ENCODE data around the gene TCHHL1. TPM values are rescaled to one million over a fixed set of nuclear protein-coding genes. Genes with fewer than 3 reads are reported as not detected.

The TCHHL1 gene
- total RNA-seq, 1 donor from 2014 or later, result not detected

GRCh38 chr1:152035539-152036266 lies 53.2 kb downstream of the TCHHL1 start:
- intact Hi-C loops (cut with DNase I), result no loop called here
- peaks cover 27% of the 10 kb centered on the region for H3K4me1 ChIP-seq
- H3K4me3 ChIP-seq, result peak overlapping the region; percentile 85 to 90
- H3K27ac ChIP-seq, result peak overlapping the region; percentile 95
- no peak for TF ChIP-seq POLR2A (IDR thresholded peaks at IDR 0.05)
- TF ChIP-seq POLR2AphosphoS5 (IDR thresholded peaks at IDR 0.05; ENCODE audit: insufficient read depth in 1 of 2, low read depth in 1 of 2), result no peak
- TF ChIP-seq CTCF (IDR thresholded peaks at IDR 0.05), result no peak
- DNase-seq (ENCODE audit: extremely low spot score in 2 of 2), result no peak
- H3K9me3 ChIP-seq, result no peaks in the 10 kb centered on the region
- H3K36me3 ChIP-seq, result peaks cover 0 to 32% of the 10 kb centered on the region in 2 donors
- no peaks in the 10 kb centered on the region for H3K27me3 ChIP-seq

GRCh38 chr1:152034654-152035538 lies 54.0 kb downstream of the TCHHL1 start:
- Histone ChIP-seq H3K27me3 (no peaks in the 10 kb centered on the region), H3K4me3 (peak overlapping the region; percentile 85 to 90), H3K36me3 (peaks cover 0 to 33% of the 10 kb centered on the region in 2 donors), H3K27ac (peak overlapping the region; percentile 95), H3K9me3 (no peaks in the 10 kb centered on the region), H3K4me1 (peaks cover 27% of the 10 kb centered on the region)
- DNase-seq (ENCODE audit: extremely low spot score in 2 of 2), result no peak
- peak; percentile 47 to 70 (median 70) for TF ChIP-seq CTCF (IDR thresholded peaks at IDR 0.05)
- no peak for TF ChIP-seq POLR2AphosphoS5 (IDR thresholded peaks at IDR 0.05; ENCODE audit: insufficient read depth in 1 of 2, low read depth in 1 of 2)
- TF ChIP-seq POLR2A (IDR thresholded peaks at IDR 0.05), result no peak
- intact Hi-C loops (cut with DNase I), result no loop called here

GRCh38 chr1:152034324-152034653 lies 54.6 kb downstream of the TCHHL1 start:
- H3K9me3 ChIP-seq, result no peaks in the 10 kb centered on the region
- DNase-seq (ENCODE audit: extremely low spot score in 2 of 2), result no peak
- H3K36me3 ChIP-seq, result peaks cover 0 to 33% of the 10 kb centered on the region in 2 donors
- H3K27ac ChIP-seq, result peak overlapping the region; percentile 95
- H3K4me1 ChIP-seq, result peaks cover 27% of the 10 kb centered on the region
- no peak for TF ChIP-seq POLR2A (IDR thresholded peaks at IDR 0.05)
- TF ChIP-seq POLR2AphosphoS5 (IDR thresholded peaks at IDR 0.05; ENCODE audit: insufficient read depth in 1 of 2, low read depth in 1 of 2), result no peak
- TF ChIP-seq CTCF (IDR thresholded peaks at IDR 0.05), result no peak
- intact Hi-C loops (cut with DNase I), result no loop called here
- H3K27me3 ChIP-seq, result no peaks in the 10 kb centered on the region
- H3K4me3 ChIP-seq, result peak overlapping the region; percentile 85 to 90

Small RNAs within 50 kb of the gene (small RNA-seq; reads per million reads assigned to genes)
- gene SPTLC1P4, result not detected

Other genes with a start within 250 kb of the TCHHL1 start
- gene C2CD4D, start 249.2 kb downstream of the TCHHL1 start, total RNA-seq, result not detected
- gene THEM5, start 235.4 kb downstream of the TCHHL1 start, total RNA-seq, result 0.98 TPM
- gene THEM4, start 179.6 kb downstream of the TCHHL1 start, total RNA-seq, result 26.8 TPM
- gene S100A10, start 95.2 kb downstream of the TCHHL1 start, total RNA-seq, result 176 TPM
- 559 TPM for gene S100A11, start 52.1 kb downstream of the TCHHL1 start, total RNA-seq
- 0.25 TPM for gene TCHH, start 26.4 kb upstream of the TCHHL1 start, total RNA-seq
- 0.25 TPM for gene RPTN, start 70.2 kb upstream of the TCHHL1 start, total RNA-seq
- gene HRNR, start 135.1 kb upstream of the TCHHL1 start, total RNA-seq, result not detected
- gene FLG, start 236.2 kb upstream of the TCHHL1 start, total RNA-seq, result 1.5 TPM

Measured in vagina (tissue), 2 donors.